Liver (tissue), 3 donors: Measurements from ENCODE around the gene SEL1L.

Experiments
- GABPA ChIP-seq, 2 donors: IDR thresholded peaks in 1 of 2; conservative IDR thresholded peaks in 1 of 2; 2 replicates each; pipeline ENCODE4 v1.6.1; 2016; ENCODE audit warnings: antibody characterized with exemption in 2 of 2, mild to moderate bottlenecking in 1 of 2, moderate library complexity in 1 of 2
- HNF4G ChIP-seq: IDR thresholded peaks from 2 replicates; pipeline ENCODE4 v1.6.1; 2016; ENCODE audit warnings: antibody characterized with exemption
- JUND ChIP-seq, 2 donors: IDR thresholded peaks; 2 replicates each; pipeline ENCODE4 v1.6.1; 2016; ENCODE audit warnings: antibody characterized with exemption in 2 of 2
- SP1 ChIP-seq: IDR thresholded peaks from 2 replicates; pipeline ENCODE4 v1.6.1; 2018; ENCODE audit warnings: antibody characterized with exemption, mild to moderate bottlenecking
- TAF1 ChIP-seq: conservative IDR thresholded peaks from 2 replicates; pipeline ENCODE4 v1.6.1; 2016; ENCODE audit warnings: antibody characterized with exemption, mild to moderate bottlenecking
- ZBTB33 ChIP-seq: IDR thresholded peaks from 2 replicates; pipeline ENCODE4 v1.6.1; 2016; ENCODE audit warnings: antibody characterized with exemption
- TF ChIP-seq, protein P1 (sequence below): fragments of 150-350 bp; IDR thresholded peaks from 2 replicates; pipeline ENCODE4 v1.5.1; 2017; ENCODE audit warnings: improper control_type of control experiment, low read depth, low read length; ENCODE audit not compliant: missing input control
- donor health status: healthy.
- donor health status: healthy.

- TF ChIP-seq, protein P1, sequence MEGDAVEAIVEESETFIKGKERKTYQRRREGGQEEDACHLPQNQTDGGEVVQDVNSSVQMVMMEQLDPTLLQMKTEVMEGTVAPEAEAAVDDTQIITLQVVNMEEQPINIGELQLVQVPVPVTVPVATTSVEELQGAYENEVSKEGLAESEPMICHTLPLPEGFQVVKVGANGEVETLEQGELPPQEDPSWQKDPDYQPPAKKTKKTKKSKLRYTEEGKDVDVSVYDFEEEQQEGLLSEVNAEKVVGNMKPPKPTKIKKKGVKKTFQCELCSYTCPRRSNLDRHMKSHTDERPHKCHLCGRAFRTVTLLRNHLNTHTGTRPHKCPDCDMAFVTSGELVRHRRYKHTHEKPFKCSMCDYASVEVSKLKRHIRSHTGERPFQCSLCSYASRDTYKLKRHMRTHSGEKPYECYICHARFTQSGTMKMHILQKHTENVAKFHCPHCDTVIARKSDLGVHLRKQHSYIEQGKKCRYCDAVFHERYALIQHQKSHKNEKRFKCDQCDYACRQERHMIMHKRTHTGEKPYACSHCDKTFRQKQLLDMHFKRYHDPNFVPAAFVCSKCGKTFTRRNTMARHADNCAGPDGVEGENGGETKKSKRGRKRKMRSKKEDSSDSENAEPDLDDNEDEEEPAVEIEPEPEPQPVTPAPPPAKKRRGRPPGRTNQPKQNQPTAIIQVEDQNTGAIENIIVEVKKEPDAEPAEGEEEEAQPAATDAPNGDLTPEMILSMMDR = no peak
- TF ChIP-seq ZBTB33 (no peak), TAF1 (peak; percentile 21), GABPA (IDR thresholded peaks at IDR 0.05 in 1 of 2, conservative IDR thresholded peaks at IDR 0.05 in 1 of 2) (no peak), SP1 (peak; percentile 81), JUND (IDR thresholded peaks at IDR 0.05) (peak in 1 of 2 donors; percentile 13), HNF4G (peak; percentile 6)
Observed at GRCh38 chr14:81517798-81518398, 15.8 kb downstream of the SEL1L start.
